HepG2 (cell line): ENCODE data around the gene CNTRL. TPM values are rescaled to one million over a fixed set of nuclear protein-coding genes. Genes with fewer than 3 reads are reported as not detected.

Experiments
- ATAC-seq: fragments of 200-7000 bp; cut with Tn5 transposase; 3 replicates; pipeline ENCODE4 v1.9.1; 2020; ENCODE audit warnings: mild to moderate bottlenecking, moderate library complexity
- BruUV-seq: library from RNA; stranded (reverse); fragments of 400-500 nt; replicated peaks from 2 replicates; lab custom pipeline; 2021; lab: Mats Ljungman, UMichigan
- CTCF ChIA-PET: fragments of 300-600 bp; formaldehyde crosslinking; extraction: SDS; loops from one replicate; lab custom pipeline; 2021; ENCODE audit warnings: low total read pairs, inconsistent platforms, low intra/inter-chr PET ratio; lab: Yijun Ruan, JAX
- POLR2A ChIA-PET: fragments of 350-600 bp; sonication (Branson Sonifier 250); formaldehyde crosslinking; loops from one replicate; lab custom pipeline; 2020; ENCODE audit warnings: antibody characterized with exemption, inconsistent platforms; lab: Yijun Ruan, JAX
- DNase-seq: peaks from one replicate; pipeline ENCODE4 v3.0.0-alpha.2; 2015; ENCODE audit warnings: low spot score
- FAIRE-seq: peaks from 3 replicates; lab custom pipeline; 2011; peaks lifted over from hg19 to GRCh38; lab: Jason Lieb, UNC
- H2AFZ ChIP-seq: one replicate; pipeline ENCODE4 v1.6.1; 2011; ENCODE audit warnings: low read length, inconsistent platforms
- H3K27ac ChIP-seq: fragments of 300-600 bp; 3 replicates; pipeline ENCODE4 v1.8.0; 2011; ENCODE audit warnings: mixed run types, mild to moderate bottlenecking, mixed read lengths, low read length, inconsistent platforms; ENCODE audit not compliant: insufficient read depth; ENCODE audit errors: extremely low read length
- H3K27me3 ChIP-seq, 2 experiments: fragments of 200-600 bp in 1 of 2; 2 replicates in 1 of 2; 3 replicates in 1 of 2; pipeline versions ENCODE4 v1.6.0 to v1.8.0; 2011; ENCODE audit warnings: low read length in 2 of 2, mild to moderate bottlenecking in 2 of 2, moderate library complexity in 2 of 2, inconsistent platforms in 1 of 2; ENCODE audit not compliant: insufficient read depth in 2 of 2, control insufficient read depth in 1 of 2
- H3K36me3 ChIP-seq, 2 experiments: fragments of 200-600 bp in 1 of 2; replicated peaks in 1 of 2; 2 replicates in 1 of 2; 3 replicates in 1 of 2; pipeline versions ENCODE4 v1.5.1 to v1.8.0; 2011; ENCODE audit warnings: low read length in 2 of 2, inconsistent platforms in 1 of 2; ENCODE audit not compliant: insufficient read depth in 2 of 2, control insufficient read depth in 1 of 2
- H3K4me1 ChIP-seq: 2 replicates; pipeline ENCODE4 v1.5.1; 2012; ENCODE audit warnings: low read length, inconsistent platforms; ENCODE audit not compliant: insufficient read depth
- H3K4me2 ChIP-seq: 2 replicates; pipeline ENCODE4 v1.6.0; 2011; ENCODE audit warnings: low read depth, low read length, inconsistent platforms
- H3K4me3 ChIP-seq, 3 experiments: fragments of 200-600 bp in 1 of 3; sonication (generic), shearing (Covaris generic) in 1 of 3; replicated peaks in 1 of 3; 2 replicates each; pipeline ENCODE4 v1.5.1; 2011 to 2016; ENCODE audit warnings: low read length in 3 of 3, inconsistent platforms in 2 of 3, low read depth in 2 of 3, mild to moderate bottlenecking in 2 of 3, control low read depth in 1 of 3, mixed read lengths in 1 of 3; ENCODE audit not compliant: insufficient read depth in 1 of 3
- H3K79me2 ChIP-seq: one replicate; pipeline ENCODE4 v1.6.1; 2011; ENCODE audit warnings: low read length, inconsistent platforms; ENCODE audit not compliant: insufficient read depth
- H3K9ac ChIP-seq: 2 replicates; pipeline ENCODE4 v1.6.0; 2011; ENCODE audit warnings: mild to moderate bottlenecking, low read depth, low read length, inconsistent platforms; ENCODE audit not compliant: insufficient read depth
- H3K9me3 ChIP-seq: 2 replicates; pipeline ENCODE4 v1.5.1; 2012; ENCODE audit warnings: mild to moderate bottlenecking, low read length
- H4K20me1 ChIP-seq: 2 replicates; pipeline ENCODE4 v1.6.0; 2011; ENCODE audit warnings: inconsistent platforms, mild to moderate bottlenecking, low read length, moderate library complexity; ENCODE audit not compliant: insufficient read depth
- FOXA1 ChIP-seq, 2 experiments: fragments of 450-650 bp in 1 of 2; sonication (generic) in 1 of 2; formaldehyde crosslinking in 1 of 2; IDR thresholded peaks; 2 replicates each; pipeline versions ENCODE4 v1.4.0 to v1.6.1; 2016 to 2020; ENCODE audit warnings: missing genetic modification reagents in 1 of 2
- HDAC2 ChIP-seq: sonication (generic); formaldehyde crosslinking; IDR thresholded peaks from 2 replicates; pipeline ENCODE4 v1.4.0; 2020; ENCODE audit warnings: missing genetic modification reagents
- HMGXB4 ChIP-seq, 2 experiments: sonication (generic) in 1 of 2; formaldehyde crosslinking in 1 of 2; IDR thresholded peaks; 2 replicates each; pipeline versions ENCODE4 v1.4.0 to v1.6.1; 2018 to 2020; ENCODE audit warnings: missing genetic modification reagents in 2 of 2, borderline replicate concordance in 1 of 2, low read depth in 1 of 2, mild to moderate bottlenecking in 1 of 2, missing biosample characterization in 1 of 2
- KLF15 ChIP-seq: sonication (generic); formaldehyde crosslinking; IDR thresholded peaks from 2 replicates; pipeline ENCODE4 v1.8.1; 2023; ENCODE audit warnings: borderline replicate concordance, mild to moderate bottlenecking, inconsistent platforms, missing genetic modification reagents, mixed read lengths
- MTF1 ChIP-seq: sonication (generic); formaldehyde crosslinking; IDR thresholded peaks from 2 replicates; pipeline ENCODE4 v1.5.0; 2020; ENCODE audit warnings: missing genetic modification reagents
- RBM22 ChIP-seq: fragments of 200-400 bp; formaldehyde crosslinking; optimal IDR thresholded peaks from 2 replicates; pipeline ENCODE3; 2017; ENCODE audit warnings: mild to moderate bottlenecking, low read length, moderate library complexity
- SIN3A ChIP-seq: IDR thresholded peaks from 2 replicates; pipeline ENCODE4 v1.6.1; 2011; ENCODE audit warnings: low read depth, mild to moderate bottlenecking, control low read depth, low read length, borderline replicate concordance
- TCF7 ChIP-seq: sonication (generic); IDR thresholded peaks from 2 replicates; pipeline ENCODE4 v1.6.1; 2016; ENCODE audit warnings: antibody characterized with exemption, low read depth
- THYN1 ChIP-seq: sonication (generic); formaldehyde crosslinking; IDR thresholded peaks from 2 replicates; pipeline ENCODE4 v1.8.1; 2023; ENCODE audit warnings: low read depth, mild to moderate bottlenecking, moderate library complexity, missing genetic modification reagents, borderline replicate concordance
- ZBTB46 ChIP-seq: sonication (generic); formaldehyde crosslinking; IDR thresholded peaks from 2 replicates; pipeline ENCODE4 v1.4.0; 2020; ENCODE audit warnings: mild to moderate bottlenecking, missing genetic modification reagents, borderline replicate concordance
- ZNF18 ChIP-seq: sonication (generic); formaldehyde crosslinking; IDR thresholded peaks from 2 replicates; pipeline ENCODE4 v1.8.0; 2022; ENCODE audit warnings: mild to moderate bottlenecking, missing genetic modification reagents; ENCODE audit not compliant: insufficient replicate concordance
- ZNF780A ChIP-seq: sonication (generic); formaldehyde crosslinking; IDR thresholded peaks from 2 replicates; pipeline ENCODE4 v1.8.0; 2022; ENCODE audit warnings: mild to moderate bottlenecking, missing genetic modification reagents, moderate library complexity
- in situ Hi-C: cut with HindIII; loops from 2 replicates; pipeline ENCODE4 v1.10.0; 2017; ENCODE audit warnings: low pct_unique_long_range_greater_than_20kb; ENCODE audit not compliant: extremely low pct_ligation_motif_present
- intact Hi-C: fragments of 100-400 bp; cut with micrococcal nuclease; formaldehyde crosslinking; loops from one replicate; pipeline ENCODE4 v1.10.0; 2022; ENCODE audit not compliant: unreplicated experiment
- polyA plus RNA-seq, 8 experiments: library from polyadenylated mRNA; depleted of rRNA in 3 of 8; stranded (reverse) in 7 of 8; unstranded in 1 of 8; fragments of >200 nt; fragmentation: Illumina TruSeq in 4 of 8; extraction: Trizol in 4 of 8; gene quantifications; 2 replicates each; pipeline versions ENCODE4 v1.2.1 to v1.2.3, GENCODE V29; 2011 to 2016; ENCODE audit warnings: low read depth in 4 of 8, missing spikeins in 1 of 8, mixed read lengths in 1 of 8; ENCODE audit not compliant: insufficient read depth in 1 of 8
- total RNA-seq, 5 experiments: library from RNA; depleted of rRNA; stranded (reverse); fragments of >200 nt; fragmentation: Illumina TruSeq; extraction: Trizol; gene quantifications; 2 replicates each; pipeline ENCODE4 v1.2.3, GENCODE V29; 2016; ENCODE audit warnings: low read depth in 1 of 5

Gene CNTRL
- total and polyA plus RNA-seq, 2 of the 13 experiments (the other 11 are each of a cell fraction or from before 2014, with no cell fraction given): 7.5 to 11.8 TPM

- H3K4me2 ChIP-seq: no peak overlapping the region
- CTCF ChIA-PET: interaction anchor here (0.6 kb wide), 1 partner anchor 108 kb away, joined by 3 read pairs; no protein-coding TSS in a partner anchor
- ATAC-seq: no peak
- peaks cover 4% of the 10 kb centered on the region; the same call in 1 of the 2 replicates for H3K9me3 ChIP-seq
- TF ChIP-seq HMGXB4 (CRISPR knock-in tag; IDR thresholded peaks at IDR 0.05; ENCODE audit: borderline replicate concordance in 1 of 2, low read depth in 1 of 2) (no peak), THYN1 (CRISPR knock-in tag) (no peak), RBM22 (no peak), FOXA1 (IDR thresholded peaks at IDR 0.05) (no peak), FOXA1 (CRISPR knock-in tag; IDR thresholded peaks at IDR 0.05) (no peak), KLF15 (no peak), MTF1 (CRISPR knock-in tag) (no peak), HDAC2 (CRISPR knock-in tag) (no peak), TCF7 (no peak), ZNF780A (CRISPR knock-in tag) (no peak), SIN3A (no peak), ZBTB46 (no peak), ZNF18 (CRISPR knock-in tag) (no peak)
- no TSS peak for BruUV-seq
- H3K4me3 ChIP-seq: no peak overlapping the region
- H3K4me1 ChIP-seq: peaks cover 30% of the 10 kb centered on the region
- no peak overlapping the region for H3K27ac ChIP-seq
- FAIRE-seq: no peak
- H4K20me1 ChIP-seq: peaks cover 13% of the 10 kb centered on the region
- intact Hi-C loops: no loop called here
- no peak overlapping the region for H2AFZ ChIP-seq
- H3K27me3 ChIP-seq: no peaks in the 10 kb centered on the region; a peak in 1 of 5 replicates
- in situ Hi-C loops: no loop called here
- no peaks in the 10 kb centered on the region for H3K36me3 ChIP-seq
- DNase-seq: no peak
- no peak overlapping the region for H3K9ac ChIP-seq
- POLR2A ChIA-PET: interaction anchor here (1.2 kb wide), 1 partner anchor 82 kb away, joined by 3 read pairs; no protein-coding TSS in a partner anchor
- peaks cover 24% of the 10 kb centered on the region for H3K79me2 ChIP-seq
These were observed 129.9 kb downstream of the CNTRL start for GRCh38 chr9:121204611-121205010.
